Endothelial cell of umbilical vein (primary cell): ENCODE results near the gene AQP3. TPM values are rescaled to one million over a fixed set of nuclear protein-coding genes. Genes with fewer than 3 reads are reported as not detected.
"Not testable (repeated sequence)": the region's sequence is repeated elsewhere in the genome, so short reads cannot be mapped to it uniquely, and the experiment has no call there.

Experiments used
- BruUV-seq: library from RNA; stranded (reverse); fragments of 400-500 nt; replicated peaks from 2 replicates; lab custom pipeline; 2021; lab: Mats Ljungman, UMichigan
- CTCF ChIA-PET: fragments of 300-600, 350-600 bp; sonication (Branson Sonifier 250); formaldehyde crosslinking; loops from one replicate; lab custom pipeline; 2021; ENCODE audit warnings: antibody characterized with exemption, inconsistent platforms; lab: Charles Lee
- POLR2A ChIA-PET: fragments of 300-600, 350-600 bp; sonication (Branson Sonifier 250); formaldehyde crosslinking; loops from one replicate; lab custom pipeline; 2021; ENCODE audit warnings: antibody characterized with exemption, inconsistent platforms; lab: Charles Lee
- DNase-seq: peaks from one replicate; pipeline ENCODE4 v3.0.0-alpha.2; 2011; ENCODE audit warnings: low read depth, low spot score
- FAIRE-seq: peaks from 2 replicates; lab custom pipeline; 2011; peaks lifted over from hg19 to GRCh38; lab: Jason Lieb, UNC
- H2AFZ ChIP-seq: 2 replicates; pipeline ENCODE4 v1.6.0; 2012; ENCODE audit warnings: low read depth, low read length, control low read depth, inconsistent platforms
- H3K27ac ChIP-seq: 2 replicates; pipeline ENCODE4 v1.5.1; 2011; ENCODE audit warnings: low read depth, mild to moderate bottlenecking, control low read depth, low read length, moderate library complexity; ENCODE audit not compliant: insufficient read depth
- H3K27me3 ChIP-seq, 2 experiments: 2 replicates each; pipeline versions ENCODE4 v1.6.0 to v1.6.1; 2011; ENCODE audit warnings: low read length in 2 of 2, mixed read lengths in 1 of 2; ENCODE audit not compliant: control insufficient read depth in 2 of 2, insufficient read depth in 2 of 2
- H3K36me3 ChIP-seq, 2 experiments: 2 replicates in 1 of 2; 3 replicates in 1 of 2; pipeline ENCODE4 v1.5.1; 2011; ENCODE audit warnings: low read length in 2 of 2, mild to moderate bottlenecking in 1 of 2, moderate library complexity in 1 of 2; ENCODE audit not compliant: control insufficient read depth in 2 of 2, insufficient read depth in 2 of 2; ENCODE audit errors: extremely low read depth in 1 of 2
- H3K4me1 ChIP-seq: 3 replicates; pipeline ENCODE4 v1.5.1; 2011; ENCODE audit warnings: mild to moderate bottlenecking, low read length; ENCODE audit not compliant: control insufficient read depth, insufficient read depth; ENCODE audit errors: extremely low read depth
- H3K4me2 ChIP-seq: 2 replicates; pipeline ENCODE4 v1.6.1; 2011; ENCODE audit warnings: low read length, control low read depth, mixed read lengths; ENCODE audit not compliant: insufficient read depth
- H3K4me3 ChIP-seq, 3 experiments: fragments of 200-600 bp in 1 of 3; sonication (generic), shearing (Covaris generic) in 1 of 3; replicated peaks in 1 of 3; 2 replicates each; pipeline ENCODE4 v1.5.1; 2011 to 2016; ENCODE audit warnings: control low read depth in 3 of 3, low read length in 3 of 3, mild to moderate bottlenecking in 2 of 3, inconsistent platforms in 1 of 3, low read depth in 1 of 3, moderate library complexity in 1 of 3; ENCODE audit not compliant: insufficient read depth in 1 of 3
- H3K79me2 ChIP-seq: 2 replicates; pipeline ENCODE4 v1.6.0; 2012; ENCODE audit warnings: low read length, inconsistent platforms; ENCODE audit not compliant: control insufficient read depth, insufficient read depth
- H3K9ac ChIP-seq: replicated peaks from 2 replicates; pipeline ENCODE3; 2011; ENCODE audit warnings: low read length, control low read depth; ENCODE audit not compliant: insufficient read depth; ENCODE audit errors: extremely low read depth
- H3K9me1 ChIP-seq: replicated peaks from 3 replicates; pipeline ENCODE4 v1.6.0; 2011; ENCODE audit warnings: mild to moderate bottlenecking, low read length; ENCODE audit not compliant: control insufficient read depth, insufficient read depth; ENCODE audit errors: extremely low read depth
- H3K9me3 ChIP-seq: replicated peaks from 2 replicates; pipeline ENCODE4 v1.5.1; 2012; ENCODE audit warnings: low read length, inconsistent platforms; ENCODE audit not compliant: control insufficient read depth, insufficient read depth
- H4K20me1 ChIP-seq: replicated peaks from 2 replicates; pipeline ENCODE3; 2011; ENCODE audit warnings: mild to moderate bottlenecking, low read length; ENCODE audit not compliant: control insufficient read depth, insufficient read depth; ENCODE audit errors: extremely low read depth
- GATA2 ChIP-seq: IDR thresholded peaks from 2 replicates; pipeline ENCODE4 v1.7.0; 2011; ENCODE audit warnings: low read depth, mild to moderate bottlenecking, moderate library complexity, mixed read lengths, low read length; ENCODE audit not compliant: insufficient read length, insufficient read depth
- dilution Hi-C: fragments of 300-500 bp; cut with MboI; formaldehyde crosslinking; loops from one replicate; pipeline ENCODE4 v1.15.0; 2019; ENCODE audit warnings: low sequenced_read_pairs; ENCODE audit not compliant: extremely low pct_ligation_motif_present
- intact Hi-C: fragments of 100-400 bp; cut with micrococcal nuclease; formaldehyde crosslinking; loops from one replicate; pipeline ENCODE4 v1.10.0; 2022
- polyA plus RNA-seq, 4 experiments: library from polyadenylated mRNA; depleted of rRNA in 3 of 4; stranded (reverse) in 3 of 4; unstranded in 1 of 4; fragments of >200 nt; gene quantifications; 2 replicates each; pipeline versions ENCODE4 v1.2.1 to v1.2.3, GENCODE V29; 2011 to 2012; ENCODE audit warnings: missing spikeins in 1 of 4
- total RNA-seq: library from RNA; stranded (reverse); gene quantifications from 2 replicates; pipeline ENCODE4 v1.2.3, GENCODE V29; 2021
- TF ChIP-seq, protein P1 (sequence below): IDR thresholded peaks from 2 replicates; pipeline ENCODE4 v1.6.1; 2011; ENCODE audit not compliant: insufficient read depth, insufficient read length

The AQP3 gene
- total and polyA plus RNA-seq, 2 donors (not counting 3 experiments of a cell fraction or from before 2014, with no cell fraction given), result 0.93 to 1.8 TPM

- DNase-seq (no peak), FAIRE-seq (no peak)
- Histone ChIP-seq H3K9me3 (no peaks in the 10 kb centered on the region), H3K36me3 (no peaks in the 10 kb centered on the region), H2AFZ (no peak overlapping the region), H3K27me3 (no peaks in the 10 kb centered on the region), H3K79me2 (no peaks in the 10 kb centered on the region), H3K4me2 (no peak overlapping the region), H3K27ac (no peak overlapping the region), H4K20me1 (no peaks in the 10 kb centered on the region), H3K9me1 (no peaks in the 10 kb centered on the region), H3K9ac (no peak overlapping the region), H3K4me1 (no peaks in the 10 kb centered on the region), H3K4me3 (no peak overlapping the region)
- no TSS peak for BruUV-seq
- intact Hi-C loops, result loop anchor here (5.0 kb wide), 1 partner anchor 52 kb away; no protein-coding TSS in a partner anchor
- POLR2A ChIA-PET, result no interaction called here
- CTCF ChIA-PET, result interaction anchor here (1.2 to 1.5 kb wide), 2 partner anchors 23 to 28 kb away, joined by 3 to 4 read pairs; no protein-coding TSS in a partner anchor
- dilution Hi-C loops, result no loop called here
- TF ChIP-seq GATA2, result no peak
- TF ChIP-seq, protein P1, sequence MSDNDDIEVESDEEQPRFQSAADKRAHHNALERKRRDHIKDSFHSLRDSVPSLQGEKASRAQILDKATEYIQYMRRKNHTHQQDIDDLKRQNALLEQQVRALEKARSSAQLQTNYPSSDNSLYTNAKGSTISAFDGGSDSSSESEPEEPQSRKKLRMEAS, result no peak
Observed at GRCh38 chr9:33489066-33489465, 41.7 kb upstream of the AQP3 start.

GRCh38 chr9:33485312-33485711, 37.9 kb upstream of the AQP3 start:
- dilution Hi-C loops, POLR2A ChIA-PET, H2AFZ ChIP-seq, FAIRE-seq, H3K9me1 ChIP-seq, H3K4me2 ChIP-seq, H3K79me2 ChIP-seq, H4K20me1 ChIP-seq, H3K9me3 ChIP-seq, H3K4me3 ChIP-seq, H3K36me3 ChIP-seq, BruUV-seq, H3K27ac ChIP-seq, DNase-seq, CTCF ChIA-PET, H3K9ac ChIP-seq, H3K27me3 ChIP-seq, H3K4me1 ChIP-seq: not testable (repeated sequence)
- intact Hi-C loops, result loop anchor here (5.0 kb wide), 1 partner anchor 48 kb away; no protein-coding TSS in a partner anchor
